Osteocyte (in vitro differentiated cells): ENCODE measurements around the gene MYO5C. TPM values are rescaled to one million over a fixed set of nuclear protein-coding genes. Genes with fewer than 3 reads are reported as not detected.

Source experiments
- DNase-seq: peaks from one replicate; pipeline ENCODE4 v3.0.0; 2021; ENCODE audit warnings: mixed read lengths; ENCODE audit not compliant: unreplicated experiment; ENCODE audit errors: extremely low spot score
- H3K27ac Mint-ChIP-seq: one replicate; pipeline ENCODE4 v1.8.0; 2021; ENCODE audit warnings: mild to moderate bottlenecking, mixed read lengths; ENCODE audit not compliant: unreplicated experiment
- H3K27me3 Mint-ChIP-seq: one replicate; pipeline ENCODE4 v1.8.0; 2021; ENCODE audit warnings: mixed read lengths; ENCODE audit not compliant: unreplicated experiment
- H3K36me3 Mint-ChIP-seq: one replicate; pipeline ENCODE4 v1.8.0; 2021; ENCODE audit warnings: mixed read lengths; ENCODE audit not compliant: unreplicated experiment
- H3K4me1 Mint-ChIP-seq: one replicate; pipeline ENCODE4 v1.8.0; 2021; ENCODE audit warnings: mixed read lengths; ENCODE audit not compliant: unreplicated experiment
- H3K4me3 Mint-ChIP-seq: one replicate; pipeline ENCODE4 v1.8.0; 2021; ENCODE audit warnings: mild to moderate bottlenecking, moderate library complexity, mixed read lengths; ENCODE audit not compliant: unreplicated experiment
- H3K9me3 Mint-ChIP-seq: one replicate; pipeline ENCODE4 v1.8.0; 2021; ENCODE audit warnings: mixed read lengths; ENCODE audit not compliant: unreplicated experiment
- CTCF ChIP-seq: fragments of 200-600 bp; sonication (generic); IDR thresholded peaks from 2 replicates; pipeline ENCODE4 v1.5.0; 2021; ENCODE audit warnings: antibody characterized with exemption, mild to moderate bottlenecking, moderate library complexity
- total RNA-seq: library from RNA; stranded (reverse); gene quantifications from 2 replicates; pipeline ENCODE4 v1.2.1, GENCODE V29; 2021

The MYO5C gene
- total RNA-seq, 1 donor from 2014 or later, result 4.0 TPM

- no peaks in the 10 kb centered on the region for H3K4me1 Mint-ChIP-seq
- no peak overlapping the region for H3K27ac Mint-ChIP-seq
- H3K9me3 Mint-ChIP-seq, result no peaks in the 10 kb centered on the region
- no peak overlapping the region for H3K4me3 Mint-ChIP-seq
- no peak for TF ChIP-seq CTCF
- DNase-seq, result no peak
- H3K36me3 Mint-ChIP-seq, result peaks cover 19% of the 10 kb centered on the region
- H3K27me3 Mint-ChIP-seq, result no peaks in the 10 kb centered on the region
These were observed 140.4 kb downstream of the MYO5C start for GRCh38 chr15:52154896-52155865.

- no peaks in the 10 kb centered on the region for H3K27me3 Mint-ChIP-seq
- no peak for TF ChIP-seq CTCF
- DNase-seq, result no peak
- H3K36me3 Mint-ChIP-seq, result peaks cover 26% of the 10 kb centered on the region
- no peaks in the 10 kb centered on the region for H3K9me3 Mint-ChIP-seq
- H3K27ac Mint-ChIP-seq, result no peak overlapping the region
- H3K4me3 Mint-ChIP-seq, result no peak overlapping the region
- H3K4me1 Mint-ChIP-seq, result no peaks in the 10 kb centered on the region
These were observed 141.4 kb downstream of the MYO5C start for GRCh38 chr15:52153900-52154895.

- Mint-ChIP-seq H3K27me3 (no peaks in the 10 kb centered on the region), H3K36me3 (peaks cover 39% of the 10 kb centered on the region), H3K4me1 (no peaks in the 10 kb centered on the region), H3K4me3 (no peak overlapping the region), H3K27ac (no peak overlapping the region), H3K9me3 (no peaks in the 10 kb centered on the region)
- DNase-seq, result no peak
- no peak for TF ChIP-seq CTCF
These were observed 144.3 kb downstream of the MYO5C start for GRCh38 chr15:52151353-52151752.

- H3K27ac Mint-ChIP-seq, result no peak overlapping the region
- no peaks in the 10 kb centered on the region for H3K27me3 Mint-ChIP-seq
- H3K36me3 Mint-ChIP-seq, result peaks cover 40% of the 10 kb centered on the region
- no peaks in the 10 kb centered on the region for H3K4me1 Mint-ChIP-seq
- TF ChIP-seq CTCF, result no peak
- no peak overlapping the region for H3K4me3 Mint-ChIP-seq
- peak; percentile 56 for DNase-seq
- no peaks in the 10 kb centered on the region for H3K9me3 Mint-ChIP-seq
These were observed 144.7 kb downstream of the MYO5C start for GRCh38 chr15:52150871-52151270.
